Measurements from ENCODE around the gene SLC28A3. TPM values are rescaled to one million over a fixed set of nuclear protein-coding genes. Genes with fewer than 3 reads are reported as not detected.

Gene SLC28A3
- total RNA-seq, 2 experiments from 2014 or later: not detected

DNA sequence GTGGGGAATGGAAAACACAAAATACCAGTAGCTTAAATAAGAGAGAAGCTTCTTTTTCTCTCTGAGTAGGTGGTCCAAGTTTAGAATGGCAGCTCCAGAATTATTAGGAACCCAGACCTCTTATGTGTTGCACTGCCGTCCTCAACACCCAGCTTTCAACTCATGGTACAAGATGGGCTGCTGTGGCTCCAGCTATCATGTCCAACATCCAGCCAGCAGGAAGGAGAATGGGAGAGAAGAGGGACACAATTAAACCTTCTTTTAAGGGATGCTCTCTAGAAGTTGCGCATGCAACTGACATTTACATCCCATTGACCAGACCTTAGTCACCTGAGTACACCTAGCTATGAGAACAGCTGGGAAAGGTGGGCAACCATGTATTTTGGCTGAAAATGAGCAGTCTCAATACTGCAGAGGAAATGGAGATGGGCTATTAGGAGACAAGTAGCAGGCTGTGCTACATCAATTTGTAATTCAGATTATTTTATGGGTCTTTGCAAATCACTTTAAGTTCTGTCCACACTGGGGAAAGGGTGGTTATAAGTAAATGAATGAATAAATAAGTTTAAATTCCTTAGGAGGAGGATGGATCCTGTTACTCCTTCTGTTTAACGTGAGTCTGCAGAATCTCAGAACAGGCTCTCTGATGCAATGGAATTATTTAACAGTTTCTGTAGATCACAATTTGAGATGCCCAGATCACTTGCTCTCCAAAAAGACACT, 76.1 kb downstream of the SLC28A3 start:
- H3K9me3 ChIP-seq (ENCODE audit: low read length): no peaks in the 10 kb centered on the region
- no peaks in the 10 kb centered on the region for H3K36me3 ChIP-seq (ENCODE audit: insufficient read depth, low read length)
- H3K9me2 ChIP-seq (ENCODE audit: insufficient read depth, low read length): no peaks in the 10 kb centered on the region
- H3K4me1 ChIP-seq (ENCODE audit: insufficient read depth, low read length, poor library complexity, severe bottlenecking): no peaks in the 10 kb centered on the region
- no peaks in the 10 kb centered on the region for H4K20me1 ChIP-seq (ENCODE audit: insufficient read depth, low read length)
- H3K79me2 ChIP-seq (ENCODE audit: insufficient read depth, low read depth, low read length): no peaks in the 10 kb centered on the region
- no TSS peak for BruUV-seq (replicated peaks)
- H3K4me2 ChIP-seq (ENCODE audit: low read length): no peak overlapping the region
- no peak for DNase-seq (ENCODE audit: low spot score)
- H2AFZ ChIP-seq (ENCODE audit: low read length): no peak overlapping the region
- POLR2A ChIA-PET: no interaction called here
- CTCF ChIA-PET (ENCODE audit: unreplicated experiment): no interaction called here
- no peak overlapping the region for H3K4me3 ChIP-seq (ENCODE audit: low read depth, low read length, poor library complexity, severe bottlenecking)
- intact Hi-C loops (cut with micrococcal nuclease; ENCODE audit: unreplicated experiment): no loop called here
- TF ChIP-seq, protein P1, sequence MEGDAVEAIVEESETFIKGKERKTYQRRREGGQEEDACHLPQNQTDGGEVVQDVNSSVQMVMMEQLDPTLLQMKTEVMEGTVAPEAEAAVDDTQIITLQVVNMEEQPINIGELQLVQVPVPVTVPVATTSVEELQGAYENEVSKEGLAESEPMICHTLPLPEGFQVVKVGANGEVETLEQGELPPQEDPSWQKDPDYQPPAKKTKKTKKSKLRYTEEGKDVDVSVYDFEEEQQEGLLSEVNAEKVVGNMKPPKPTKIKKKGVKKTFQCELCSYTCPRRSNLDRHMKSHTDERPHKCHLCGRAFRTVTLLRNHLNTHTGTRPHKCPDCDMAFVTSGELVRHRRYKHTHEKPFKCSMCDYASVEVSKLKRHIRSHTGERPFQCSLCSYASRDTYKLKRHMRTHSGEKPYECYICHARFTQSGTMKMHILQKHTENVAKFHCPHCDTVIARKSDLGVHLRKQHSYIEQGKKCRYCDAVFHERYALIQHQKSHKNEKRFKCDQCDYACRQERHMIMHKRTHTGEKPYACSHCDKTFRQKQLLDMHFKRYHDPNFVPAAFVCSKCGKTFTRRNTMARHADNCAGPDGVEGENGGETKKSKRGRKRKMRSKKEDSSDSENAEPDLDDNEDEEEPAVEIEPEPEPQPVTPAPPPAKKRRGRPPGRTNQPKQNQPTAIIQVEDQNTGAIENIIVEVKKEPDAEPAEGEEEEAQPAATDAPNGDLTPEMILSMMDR (conservative IDR thresholded peaks at IDR 0.05; ENCODE audit: low read length): no peak
- TF ChIP-seq EZH2phosphoT487 (IDR thresholded peaks at IDR 0.05; ENCODE audit: borderline replicate concordance, low read depth, low read length): no peak
- no peak overlapping the region for H3K27ac ChIP-seq (ENCODE audit: low read depth, low read length, poor library complexity, severe bottlenecking)

DNA sequence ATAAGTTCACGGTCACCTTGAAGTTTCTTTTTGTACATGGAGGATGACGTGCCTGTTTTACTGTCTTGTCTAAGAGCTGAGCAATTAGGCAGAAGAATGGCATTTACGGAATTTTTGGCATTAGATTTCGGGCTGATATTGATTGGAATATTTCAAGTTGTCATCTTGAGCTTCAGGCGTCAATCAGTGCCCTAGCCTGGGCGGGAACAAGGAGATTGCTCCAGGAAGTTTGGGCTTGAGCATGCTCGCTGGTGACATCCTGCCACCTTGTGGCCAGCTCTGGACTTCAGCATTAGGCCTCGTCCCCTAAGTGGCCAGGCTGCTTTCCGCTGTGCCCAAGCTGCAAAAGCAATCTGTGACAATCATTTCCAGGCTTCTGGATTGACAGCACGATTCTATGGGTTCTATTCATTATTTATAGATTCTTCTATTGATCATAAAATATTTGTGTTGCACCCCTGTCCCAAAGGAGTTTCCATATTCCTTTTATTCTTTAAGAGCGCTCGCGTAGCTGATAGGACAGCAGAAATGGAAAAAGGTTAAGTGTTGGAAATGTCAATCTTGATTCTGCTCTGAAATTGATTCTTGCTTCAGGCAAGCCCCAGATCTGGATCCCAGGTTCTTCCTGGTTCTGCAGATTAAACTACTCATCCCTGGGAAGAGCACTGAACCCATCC, 79.3 kb downstream of the SLC28A3 start:
- Histone ChIP-seq H4K20me1 (ENCODE audit: insufficient read depth, low read length) (no peaks in the 10 kb centered on the region), H3K4me1 (ENCODE audit: insufficient read depth, low read length, poor library complexity, severe bottlenecking) (no peaks in the 10 kb centered on the region), H3K9me2 (ENCODE audit: insufficient read depth, low read length) (no peaks in the 10 kb centered on the region), H2AFZ (ENCODE audit: low read length) (no peak overlapping the region), H3K4me3 (ENCODE audit: low read depth, low read length, poor library complexity, severe bottlenecking) (no peak overlapping the region), H3K4me2 (ENCODE audit: low read length) (no peak overlapping the region; the same call in 1 of the 2 replicates), H3K9me3 (ENCODE audit: low read length) (no peaks in the 10 kb centered on the region), H3K36me3 (ENCODE audit: insufficient read depth, low read length) (no peaks in the 10 kb centered on the region), H3K79me2 (ENCODE audit: insufficient read depth, low read depth, low read length) (no peaks in the 10 kb centered on the region), H3K27ac (ENCODE audit: low read depth, low read length, poor library complexity, severe bottlenecking) (no peak overlapping the region)
- TF ChIP-seq EZH2phosphoT487 (IDR thresholded peaks at IDR 0.05; ENCODE audit: borderline replicate concordance, low read depth, low read length): no peak
- TF ChIP-seq, protein P1 (conservative IDR thresholded peaks at IDR 0.05; ENCODE audit: low read length): peak; percentile 90
- intact Hi-C loops (cut with micrococcal nuclease; ENCODE audit: unreplicated experiment): loop anchor here (1.0 kb wide), 1 partner anchor 323 kb away; no protein-coding TSS in a partner anchor
- DNase-seq (ENCODE audit: low spot score): peak; percentile 62
- POLR2A ChIA-PET: interaction anchor here (1.1 kb wide), 1 partner anchor 12 kb away, joined by 3 read pairs; no protein-coding TSS in a partner anchor
- no TSS peak for BruUV-seq (replicated peaks)
- CTCF ChIA-PET (ENCODE audit: unreplicated experiment): interaction anchor here (1.0 to 1.2 kb wide), 2 partner anchors 33 to 317 kb away, joined by 3 to 4 read pairs; no protein-coding TSS in a partner anchor

DNA sequence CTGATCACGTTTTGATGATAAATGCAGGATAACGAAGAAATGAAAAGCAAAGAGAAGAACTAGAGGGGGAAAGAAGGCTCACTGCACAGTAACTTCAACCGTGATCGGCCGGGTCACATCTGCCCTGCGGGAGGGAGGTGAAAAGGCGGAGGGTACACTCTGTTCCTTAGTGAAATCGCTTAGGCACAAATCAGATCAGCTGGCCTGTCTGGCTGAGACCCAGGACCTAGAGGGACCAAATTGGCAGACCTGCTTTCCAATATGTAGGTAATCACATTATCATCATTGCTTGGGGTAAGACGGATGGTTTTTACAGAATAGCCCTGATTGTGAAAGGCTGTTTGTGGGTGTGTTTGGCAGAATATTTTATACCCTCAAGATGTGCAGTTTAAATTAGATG, 82.2 kb downstream of the SLC28A3 start:
- no peak overlapping the region for H3K27ac ChIP-seq (ENCODE audit: low read depth, low read length, poor library complexity, severe bottlenecking)
- no peak overlapping the region for H2AFZ ChIP-seq (ENCODE audit: low read length)
- no peak for DNase-seq (ENCODE audit: low spot score)
- BruUV-seq (replicated peaks): no TSS peak
- no peaks in the 10 kb centered on the region for H3K9me2 ChIP-seq (ENCODE audit: insufficient read depth, low read length)
- CTCF ChIA-PET (ENCODE audit: unreplicated experiment): no interaction called here
- H3K4me2 ChIP-seq (ENCODE audit: low read length): no peak overlapping the region
- no peak for TF ChIP-seq EZH2phosphoT487 (IDR thresholded peaks at IDR 0.05; ENCODE audit: borderline replicate concordance, low read depth, low read length)
- TF ChIP-seq, protein P1 (conservative IDR thresholded peaks at IDR 0.05; ENCODE audit: low read length): no peak
- H3K4me1 ChIP-seq (ENCODE audit: insufficient read depth, low read length, poor library complexity, severe bottlenecking): no peaks in the 10 kb centered on the region
- no peaks in the 10 kb centered on the region for H3K9me3 ChIP-seq (ENCODE audit: low read length)
- H3K36me3 ChIP-seq (ENCODE audit: insufficient read depth, low read length): no peaks in the 10 kb centered on the region
- POLR2A ChIA-PET: no interaction called here
- no peak overlapping the region for H3K4me3 ChIP-seq (ENCODE audit: low read depth, low read length, poor library complexity, severe bottlenecking)
- intact Hi-C loops (cut with micrococcal nuclease; ENCODE audit: unreplicated experiment): no loop called here
- H3K79me2 ChIP-seq (ENCODE audit: insufficient read depth, low read depth, low read length): no peaks in the 10 kb centered on the region
- H4K20me1 ChIP-seq (ENCODE audit: insufficient read depth, low read length): no peaks in the 10 kb centered on the region
